GM19025 (cell line): Measurements from ENCODE around the gene HS3ST6.
"Not testable (repeated sequence)": the region's sequence is repeated elsewhere in the genome, so short reads cannot be mapped to it uniquely, and the experiment has no call there.

Experiments used
- ATAC-seq: cut with Tn5 transposase; IDR thresholded peaks from one replicate; pipeline ENCODE4 v1.9.1; 2021; ENCODE audit warnings: mild to moderate bottlenecking, low read depth, moderate library complexity; ENCODE audit not compliant: unreplicated experiment

The HS3ST6 gene

GRCh38 chr16:1918351-1919326, at the start of gene HS3ST6:
Gene HS3ST6 (minus strand): TSS chr16:1918415. CDS start chr16:1918323, 92 bp downstream.
- ATAC-seq = no peak

GRCh38 chr16:1966460-1966859, 48.2 kb upstream of the HS3ST6 start, which contains the start of gene RNF151:
Gene RNF151 (plus strand): TSS chr16:1966856. CDS start chr16:1966882, 26 bp downstream.
- ATAC-seq = no peak

- no peak for ATAC-seq
Observed at GRCh38 chr16:1965396-1966001, 47.3 kb upstream of the HS3ST6 start.

GRCh38 chr16:1964506-1965395, 46.5 kb upstream of the HS3ST6 start, which contains the start of gene RPS2:
Gene RPS2 (minus strand): TSS chr16:1964826. CDS start chr16:1964625, 201 bp downstream.
- peak; percentile 88 for ATAC-seq

GRCh38 chr16:1963806-1964505, 45.7 kb upstream of the HS3ST6 start:
- no peak for ATAC-seq

- not testable (repeated sequence) for ATAC-seq
Observed at GRCh38 chr16:1962161-1963153, 44.2 kb upstream of the HS3ST6 start.

- no peak for ATAC-seq
Observed at GRCh38 chr16:1961651-1962067, 43.4 kb upstream of the HS3ST6 start.

GRCh38 chr16:1960665-1961630, 42.7 kb upstream of the HS3ST6 start:
- no peak for ATAC-seq

GRCh38 chr16:1959269-1960039, 41.2 kb upstream of the HS3ST6 start, which contains the start of gene NDUFB10:
Gene NDUFB10 (plus strand): TSS chr16:1959538. CDS start chr16:1959625, 87 bp downstream.
- ATAC-seq = peak; percentile 75

- no peak for ATAC-seq
Observed at GRCh38 chr16:1958715-1959268, 40.6 kb upstream of the HS3ST6 start.

GRCh38 chr16:1958143-1958491, 39.9 kb upstream of the HS3ST6 start:
- ATAC-seq = not testable (repeated sequence)

- ATAC-seq = not testable (repeated sequence)
Observed at GRCh38 chr16:1957434-1958142, 39.4 kb upstream of the HS3ST6 start.

GRCh38 chr16:1953734-1954133, 35.5 kb upstream of the HS3ST6 start:
- ATAC-seq = no peak

GRCh38 chr16:1950559-1950958, 32.3 kb upstream of the HS3ST6 start:
- no peak for ATAC-seq

- no peak for ATAC-seq
Observed at GRCh38 chr16:1950047-1950446, 31.8 kb upstream of the HS3ST6 start.

GRCh38 chr16:1949507-1949906, 31.3 kb upstream of the HS3ST6 start:
- ATAC-seq = no peak
